Measurements from ENCODE around the gene MAP3K10. TPM values are rescaled to one million over a fixed set of nuclear protein-coding genes. Genes with fewer than 3 reads are reported as not detected.

The MAP3K10 gene
- total and polyA plus RNA-seq, 2 of the 4 experiments (the other 2 are of a cell fraction): 1.8 to 5.5 TPM

DNA sequence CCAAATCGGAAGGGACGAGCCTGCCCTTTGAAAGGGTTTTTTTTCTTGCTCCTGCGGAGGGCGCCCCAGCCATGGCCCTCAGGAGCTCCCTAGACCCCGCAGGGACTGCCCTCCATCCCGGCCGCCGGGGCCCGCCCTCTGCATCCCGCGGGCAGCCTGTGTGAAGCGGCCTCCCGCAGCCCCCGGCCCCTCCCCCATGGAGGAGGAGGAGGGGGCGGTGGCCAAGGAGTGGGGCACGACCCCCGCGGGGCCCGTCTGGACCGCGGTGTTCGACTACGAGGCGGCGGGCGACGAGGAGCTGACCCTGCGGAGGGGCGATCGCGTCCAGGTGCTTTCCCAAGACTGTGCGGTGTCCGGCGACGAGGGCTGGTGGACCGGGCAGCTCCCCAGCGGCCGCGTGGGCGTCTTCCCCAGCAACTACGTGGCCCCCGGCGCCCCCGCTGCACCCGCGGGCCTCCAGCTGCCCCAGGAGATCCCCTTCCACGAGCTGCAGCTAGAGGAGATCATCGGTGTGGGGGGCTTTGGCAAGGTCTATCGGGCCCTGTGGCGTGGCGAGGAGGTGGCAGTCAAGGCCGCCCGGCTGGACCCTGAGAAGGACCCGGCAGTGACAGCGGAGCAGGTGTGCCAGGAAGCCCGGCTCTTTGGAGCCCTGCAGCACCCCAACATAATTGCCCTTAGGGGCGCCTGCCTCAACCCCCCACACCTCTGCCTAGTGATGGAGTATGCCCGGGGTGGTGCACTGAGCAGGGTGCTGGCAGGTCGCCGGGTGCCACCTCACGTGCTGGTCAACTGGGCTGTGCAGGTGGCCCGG lies 815 bp downstream of the MAP3K10 start:
- peak; percentile 19 for DNase-seq

More for the DNA sequence above, 815 bp downstream of the MAP3K10 start:
- no peaks in the 10 kb centered on the region for H3K27me3 ChIP-seq (ENCODE audit: control insufficient read depth, insufficient read depth, low read length)
- no peak overlapping the region for H2BK15ac ChIP-seq (ENCODE audit: low read depth, low read length)
- H4K5ac ChIP-seq (ENCODE audit: low read depth, low read length): no peak overlapping the region
- peaks cover 9% of the 10 kb centered on the region for H3K4me1 ChIP-seq (ENCODE audit: control insufficient read depth, insufficient read depth, low read length)
- H4K91ac ChIP-seq (ENCODE audit: insufficient read depth, low read depth, low read length): no peak overlapping the region
- dilution Hi-C loops (cut with HindIII; ENCODE audit: low sequenced_read_pairs, unreplicated experiment) (no loop called here), intact Hi-C loops (cut with micrococcal nuclease) (loop anchor here (2.0 kb wide), 1 partner anchor 45 kb away; no protein-coding TSS in a partner anchor), in situ Hi-C loops (cut with MboI; ENCODE audit: low sequenced_read_pairs) (no loop called here)
- H2AFZ ChIP-seq (replicated peaks; ENCODE audit: low read length, poor library complexity): peak overlapping the region; percentile 90
- H3K79me1 ChIP-seq (ENCODE audit: low read depth in 1 of 2, low read length in 2 of 2): peaks cover 5 to 26% of the 10 kb centered on the region in 2 experiments
- H3K4me2 ChIP-seq (ENCODE audit: low read depth, low read length): peak overlapping the region; percentile 49
- H2AK9ac ChIP-seq (replicated peaks; ENCODE audit: low read depth, low read length, poor library complexity): peak overlapping the region; percentile 68
- BruUV-seq (replicated peaks): no TSS peak
- H2BK20ac ChIP-seq (ENCODE audit: low read depth, low read length): no peak overlapping the region
- peak overlapping the region in 1 of 2 experiments; percentile 24; a peak in 1 of 4 replicates for H4K8ac ChIP-seq (ENCODE audit: low read depth in 2 of 2, low read length in 2 of 2)
- POLR2A ChIA-PET (ENCODE audit: unreplicated experiment): no interaction called here
- H2BK5ac ChIP-seq (ENCODE audit: low read depth, low read length, poor library complexity, severe bottlenecking): peak overlapping the region; percentile 1
- no peak overlapping the region for H2AK5ac ChIP-seq (ENCODE audit: low read depth, low read length)
- peak overlapping the region; percentile 1; the same call in 1 of the 2 replicates for H3K27ac ChIP-seq (ENCODE audit: insufficient read depth, low read length)
- peak; percentile 43 for ATAC-seq (ENCODE audit: low read depth)
- H3K4me3 ChIP-seq (ENCODE audit: insufficient read depth, low read depth, low read length): peak overlapping the region; percentile 96
- no peak overlapping the region for H3K18ac ChIP-seq (ENCODE audit: low read depth, low read length)
- no peaks in the 10 kb centered on the region for H4K20me1 ChIP-seq (ENCODE audit: insufficient read depth, low read length)
- H3K36me3 ChIP-seq (ENCODE audit: control insufficient read depth, insufficient read depth, low read length): no peaks in the 10 kb centered on the region
- no peak overlapping the region for H3K56ac ChIP-seq (ENCODE audit: extremely low read depth, insufficient read depth, low read length)
- H3K4ac ChIP-seq (ENCODE audit: low read depth, low read length): peak overlapping the region; percentile 49
- H3K9me3 ChIP-seq (ENCODE audit: control insufficient read depth, insufficient read depth, low read length): no peaks in the 10 kb centered on the region
- H3K14ac ChIP-seq (replicated peaks; ENCODE audit: low read depth, low read length): no peak overlapping the region
- H3K23ac ChIP-seq (ENCODE audit: low read depth, low read length): no peak overlapping the region
- WGBS, 2 experiments (ENCODE audit: extremely low coverage in 2 of 2, insufficient read length in 1 of 2): 6% methylated on average over 9 of the region's 62 CpGs; no CpG with 5 or more reads in 1 of the 2 experiments
- no peak overlapping the region for H2BK120ac ChIP-seq (ENCODE audit: low read depth, low read length)
- CTCF ChIA-PET: interaction anchor here (0.6 kb wide), 1 partner anchor 14 kb away, joined by 3 read pairs; no protein-coding TSS in a partner anchor
- peak; percentile 58; the same call in 1 of the 2 replicates for TF ChIP-seq MAZ (IDR thresholded peaks at IDR 0.05; ENCODE audit: borderline replicate concordance, low read depth, low read length)
- TF ChIP-seq SMC3 (IDR thresholded peaks at IDR 0.05; ENCODE audit: low read depth, low read length): no peak
- TF ChIP-seq FOS (IDR thresholded peaks at IDR 0.05; ENCODE audit: low read depth, low read length): no peak
- TF ChIP-seq CTCF (conservative IDR thresholded peaks at IDR 0.05; ENCODE audit: low read depth, low read length): 0 out of 2 replicates have a peak, but pooled peaks have one; percentile 7
- no peak for TF ChIP-seq POLR2A (IDR thresholded peaks at IDR 0.05; ENCODE audit: low read depth, low read length)
- peak overlapping the region; percentile 41; the same call in 1 of the 2 replicates for H3K9ac ChIP-seq (ENCODE audit: low read depth, low read length)
- H3K9me1 ChIP-seq (ENCODE audit: insufficient read depth, low read length): peaks cover 6% of the 10 kb centered on the region
